Measurements from ENCODE around the gene ITPRIP. TPM values are rescaled to one million over a fixed set of nuclear protein-coding genes. Genes with fewer than 3 reads are reported as not detected.
A peak's percentile ranks its signal among the peaks of the same experiment; 100 is the strongest.

Gene ITPRIP
- polyA plus RNA-seq, 1 of the 3 experiments (the other 2 are of a cell fraction) = 22.1 TPM

- Histone ChIP-seq H3K4me2 (no peak overlapping the region), H2AFZ (ENCODE audit: low read depth) (no peak overlapping the region), H3K9me2 (no peaks in the 10 kb centered on the region), H3K36me3 (replicated peaks in 1 of 2; ENCODE audit: control insufficient read depth in 1 of 2, insufficient read depth in 2 of 2, low read length in 1 of 2) (peaks cover 14 to 17% of the 10 kb centered on the region in 2 experiments), H3K9me3 (no peaks in the 10 kb centered on the region), H3K27ac (ENCODE audit: low read depth in 2 of 2, low read length in 1 of 2) (peak overlapping the region in 1 of 2 experiments; percentile 26; a peak in 1 of 4 replicates), H3K4me3 (ENCODE audit: low read depth in 2 of 2, low read length in 1 of 2) (no peak overlapping the region), H3F3A (replicated peaks; ENCODE audit: insufficient read depth) (peaks cover 24% of the 10 kb centered on the region), H3K9ac (no peak overlapping the region), H3K79me2 (ENCODE audit: insufficient read depth) (peaks cover 34% of the 10 kb centered on the region), H4K20me1 (ENCODE audit: insufficient read depth) (peaks cover 7% of the 10 kb centered on the region; the same call in 1 of the 2 replicates), H3K27me3 (ENCODE audit: insufficient read depth) (no peaks in the 10 kb centered on the region), H3K4me1 (ENCODE audit: control insufficient read depth in 1 of 2, insufficient read depth in 2 of 2, low read depth in 1 of 2, low read length in 1 of 2) (peaks cover 10 to 19% of the 10 kb centered on the region in 2 experiments; a peak in 3 of 4 replicates)
- TF ChIP-seq YY1 (IDR thresholded peaks at IDR 0.05; ENCODE audit: low read depth) (no peak), TAF1 (IDR thresholded peaks at IDR 0.05; ENCODE audit: borderline replicate concordance, low read depth, low read length) (no peak), JUND (IDR thresholded peaks at IDR 0.05) (no peak), POLR2AphosphoS5 (IDR thresholded peaks at IDR 0.05; ENCODE audit: low read depth, low read length) (no peak), EP300 (IDR thresholded peaks at IDR 0.05; ENCODE audit: borderline replicate concordance in 1 of 2, low read depth in 1 of 2, low read length in 1 of 2) (no peak), USF1 (IDR thresholded peaks at IDR 0.05; ENCODE audit: borderline replicate concordance, low read depth) (no peak), MXI1 (IDR thresholded peaks at IDR 0.05; ENCODE audit: low read depth, low read length) (no peak), RXRA (IDR thresholded peaks at IDR 0.05; ENCODE audit: borderline replicate concordance, low read depth) (no peak)
- TF ChIP-seq, protein P1, sequence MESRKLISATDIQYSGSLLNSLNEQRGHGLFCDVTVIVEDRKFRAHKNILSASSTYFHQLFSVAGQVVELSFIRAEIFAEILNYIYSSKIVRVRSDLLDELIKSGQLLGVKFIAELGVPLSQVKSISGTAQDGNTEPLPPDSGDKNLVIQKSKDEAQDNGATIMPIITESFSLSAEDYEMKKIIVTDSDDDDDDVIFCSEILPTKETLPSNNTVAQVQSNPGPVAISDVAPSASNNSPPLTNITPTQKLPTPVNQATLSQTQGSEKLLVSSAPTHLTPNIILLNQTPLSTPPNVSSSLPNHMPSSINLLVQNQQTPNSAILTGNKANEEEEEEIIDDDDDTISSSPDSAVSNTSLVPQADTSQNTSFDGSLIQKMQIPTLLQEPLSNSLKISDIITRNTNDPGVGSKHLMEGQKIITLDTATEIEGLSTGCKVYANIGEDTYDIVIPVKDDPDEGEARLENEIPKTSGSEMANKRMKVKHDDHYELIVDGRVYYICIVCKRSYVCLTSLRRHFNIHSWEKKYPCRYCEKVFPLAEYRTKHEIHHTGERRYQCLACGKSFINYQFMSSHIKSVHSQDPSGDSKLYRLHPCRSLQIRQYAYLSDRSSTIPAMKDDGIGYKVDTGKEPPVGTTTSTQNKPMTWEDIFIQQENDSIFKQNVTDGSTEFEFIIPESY (IDR thresholded peaks at IDR 0.05; ENCODE audit: borderline replicate concordance, low read depth) = no peak
- TF ChIP-seq, protein P2, sequence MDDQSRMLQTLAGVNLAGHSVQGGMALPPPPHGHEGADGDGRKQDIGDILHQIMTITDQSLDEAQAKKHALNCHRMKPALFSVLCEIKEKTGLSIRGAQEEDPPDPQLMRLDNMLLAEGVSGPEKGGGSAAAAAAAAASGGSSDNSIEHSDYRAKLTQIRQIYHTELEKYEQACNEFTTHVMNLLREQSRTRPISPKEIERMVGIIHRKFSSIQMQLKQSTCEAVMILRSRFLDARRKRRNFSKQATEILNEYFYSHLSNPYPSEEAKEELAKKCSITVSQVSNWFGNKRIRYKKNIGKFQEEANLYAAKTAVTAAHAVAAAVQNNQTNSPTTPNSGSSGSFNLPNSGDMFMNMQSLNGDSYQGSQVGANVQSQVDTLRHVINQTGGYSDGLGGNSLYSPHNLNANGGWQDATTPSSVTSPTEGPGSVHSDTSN (IDR thresholded peaks at IDR 0.05) = no peak
- TF ChIP-seq, protein P3, sequence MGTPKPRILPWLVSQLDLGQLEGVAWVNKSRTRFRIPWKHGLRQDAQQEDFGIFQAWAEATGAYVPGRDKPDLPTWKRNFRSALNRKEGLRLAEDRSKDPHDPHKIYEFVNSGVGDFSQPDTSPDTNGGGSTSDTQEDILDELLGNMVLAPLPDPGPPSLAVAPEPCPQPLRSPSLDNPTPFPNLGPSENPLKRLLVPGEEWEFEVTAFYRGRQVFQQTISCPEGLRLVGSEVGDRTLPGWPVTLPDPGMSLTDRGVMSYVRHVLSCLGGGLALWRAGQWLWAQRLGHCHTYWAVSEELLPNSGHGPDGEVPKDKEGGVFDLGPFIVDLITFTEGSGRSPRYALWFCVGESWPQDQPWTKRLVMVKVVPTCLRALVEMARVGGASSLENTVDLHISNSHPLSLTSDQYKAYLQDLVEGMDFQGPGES (IDR thresholded peaks at IDR 0.05; ENCODE audit: low read depth, low read length) = no peak
- CTCF ChIA-PET = interaction anchor here (3.5 to 10.3 kb wide), 3 partner anchors 15 to 43 kb away, joined by 20 to 152 read pairs (median 101); partner anchors contain the start of gene CFAP58
- no peak for DNase-seq
- 97% methylated on average over 4 of the region's 4 CpGs for WGBS (ENCODE audit: low lambda C conversion rate)
- POLR2A ChIA-PET = no interaction called here
Observed at GRCh38 chr10:104308439-104308903, 29.8 kb downstream of the ITPRIP start.

All from SK-N-SH (cell line).